ENCODE results near the gene PTPRN.
"Not testable (repeated sequence)": the region's sequence is repeated elsewhere in the genome, so short reads cannot be mapped to it uniquely, and the experiment has no call there.

The PTPRN gene

DNA sequence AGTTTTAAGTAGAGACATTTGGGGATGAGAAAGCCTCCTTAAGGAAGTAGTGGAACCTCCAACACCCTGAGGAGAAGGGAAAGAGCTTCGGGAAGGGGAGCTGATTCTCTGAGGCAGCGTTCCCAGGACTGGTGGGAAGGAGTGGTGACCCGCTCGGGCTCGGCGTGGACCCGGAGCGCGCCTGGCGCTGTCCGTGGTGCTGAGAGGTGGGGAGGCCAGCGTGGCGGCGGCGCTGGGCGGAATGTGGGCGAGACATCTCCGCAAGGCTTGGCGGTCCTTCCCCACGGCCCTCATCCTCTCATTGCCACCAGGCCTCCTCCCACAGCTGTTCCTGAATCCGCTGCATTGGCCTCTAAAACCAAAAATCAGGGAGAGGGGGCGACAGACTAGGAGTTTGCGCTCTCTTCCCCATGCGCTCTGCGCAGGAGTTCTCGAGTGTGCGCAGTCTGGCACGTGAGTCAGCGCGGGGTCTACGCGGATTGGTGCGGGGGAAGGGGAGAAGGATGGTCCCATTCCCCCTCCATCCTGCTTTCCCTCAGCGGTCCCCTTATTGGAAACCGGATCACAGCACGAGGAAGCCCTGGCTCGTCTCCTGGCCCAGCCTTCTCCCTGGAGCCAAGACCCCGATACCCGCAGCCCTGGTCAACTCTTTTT is 22.5 kb upstream of the PTPRN start:
- H3K4me1 ChIP-seq = no peaks in the 10 kb centered on the region
- no peaks in the 10 kb centered on the region for H3K36me3 ChIP-seq
- H3K4me3 ChIP-seq (ENCODE audit: low read depth, low read length) = no peak overlapping the region
- DNase-seq = no peak
- no peaks in the 10 kb centered on the region for H3K9me3 ChIP-seq
- H3K27me3 ChIP-seq = no peaks in the 10 kb centered on the region
- TF ChIP-seq, protein P1, sequence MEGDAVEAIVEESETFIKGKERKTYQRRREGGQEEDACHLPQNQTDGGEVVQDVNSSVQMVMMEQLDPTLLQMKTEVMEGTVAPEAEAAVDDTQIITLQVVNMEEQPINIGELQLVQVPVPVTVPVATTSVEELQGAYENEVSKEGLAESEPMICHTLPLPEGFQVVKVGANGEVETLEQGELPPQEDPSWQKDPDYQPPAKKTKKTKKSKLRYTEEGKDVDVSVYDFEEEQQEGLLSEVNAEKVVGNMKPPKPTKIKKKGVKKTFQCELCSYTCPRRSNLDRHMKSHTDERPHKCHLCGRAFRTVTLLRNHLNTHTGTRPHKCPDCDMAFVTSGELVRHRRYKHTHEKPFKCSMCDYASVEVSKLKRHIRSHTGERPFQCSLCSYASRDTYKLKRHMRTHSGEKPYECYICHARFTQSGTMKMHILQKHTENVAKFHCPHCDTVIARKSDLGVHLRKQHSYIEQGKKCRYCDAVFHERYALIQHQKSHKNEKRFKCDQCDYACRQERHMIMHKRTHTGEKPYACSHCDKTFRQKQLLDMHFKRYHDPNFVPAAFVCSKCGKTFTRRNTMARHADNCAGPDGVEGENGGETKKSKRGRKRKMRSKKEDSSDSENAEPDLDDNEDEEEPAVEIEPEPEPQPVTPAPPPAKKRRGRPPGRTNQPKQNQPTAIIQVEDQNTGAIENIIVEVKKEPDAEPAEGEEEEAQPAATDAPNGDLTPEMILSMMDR (IDR thresholded peaks at IDR 0.05; ENCODE audit: low read depth, low read length) = no peak

DNA sequence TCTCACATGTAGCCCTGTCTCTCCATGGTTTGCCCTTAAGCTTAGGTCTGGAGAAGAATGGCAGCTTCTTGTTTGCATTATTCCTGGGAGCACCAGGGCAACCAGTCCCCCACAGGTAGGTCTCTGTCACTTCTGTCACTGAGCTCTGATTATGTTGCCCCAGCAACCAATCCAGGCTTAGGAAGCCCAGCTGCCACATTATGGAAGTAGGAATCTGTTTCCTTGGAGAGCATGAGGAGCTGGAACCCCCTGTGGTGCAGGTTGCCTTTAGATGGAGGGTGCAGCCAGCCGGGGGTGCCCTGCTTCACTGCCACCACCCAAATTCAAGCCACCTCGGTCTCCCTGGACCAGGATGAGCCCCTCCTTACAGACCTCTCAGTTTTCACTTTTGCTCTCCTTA is 18.5 kb upstream of the PTPRN start:
- no peak for DNase-seq
- no peaks in the 10 kb centered on the region for H3K4me1 ChIP-seq
- no peaks in the 10 kb centered on the region for H3K9me3 ChIP-seq
- H3K4me3 ChIP-seq (ENCODE audit: low read depth, low read length) = no peak overlapping the region
- no peaks in the 10 kb centered on the region for H3K27me3 ChIP-seq
- TF ChIP-seq, protein P1 (IDR thresholded peaks at IDR 0.05; ENCODE audit: low read depth, low read length) = no peak
- H3K36me3 ChIP-seq = no peaks in the 10 kb centered on the region

DNA sequence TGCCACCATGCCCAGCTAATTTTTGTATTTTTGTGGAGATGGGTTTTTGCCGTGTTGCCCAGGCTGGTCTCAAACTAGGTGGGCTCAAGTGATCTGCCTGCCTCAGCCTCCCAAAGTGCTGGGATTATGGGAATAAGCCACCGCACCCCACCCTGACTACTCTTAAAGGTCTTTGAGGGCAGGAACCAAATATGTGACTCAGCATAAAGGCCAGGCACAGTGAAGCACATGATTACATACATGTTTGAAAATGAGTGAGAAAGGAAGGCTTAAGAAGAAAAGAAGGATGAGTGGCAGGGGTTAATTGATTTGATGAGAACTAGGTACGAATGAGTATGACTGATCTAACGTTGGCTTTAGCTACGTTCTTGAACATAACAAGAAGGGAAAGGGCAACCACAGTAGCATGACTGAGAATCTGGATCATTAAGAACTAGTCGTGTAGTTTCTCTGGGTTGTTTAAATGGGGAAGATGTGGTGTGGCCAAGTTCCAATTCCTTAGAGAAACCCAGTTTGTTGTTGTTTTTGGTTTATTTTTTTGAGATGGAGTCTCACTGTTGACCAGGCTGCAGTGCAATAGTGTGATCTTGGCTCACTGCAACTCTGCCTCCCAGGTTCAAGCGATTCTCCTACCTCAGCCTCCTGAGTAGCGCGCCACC is 16.6 kb upstream of the PTPRN start:
- Histone ChIP-seq H3K36me3 (no peaks in the 10 kb centered on the region), H3K4me3 (ENCODE audit: low read depth, low read length) (no peak overlapping the region), H3K9me3 (no peaks in the 10 kb centered on the region), H3K4me1 (no peaks in the 10 kb centered on the region), H3K27me3 (no peaks in the 10 kb centered on the region)
- DNase-seq = no peak
- TF ChIP-seq, protein P1 (IDR thresholded peaks at IDR 0.05; ENCODE audit: low read depth, low read length) = no peak

DNA sequence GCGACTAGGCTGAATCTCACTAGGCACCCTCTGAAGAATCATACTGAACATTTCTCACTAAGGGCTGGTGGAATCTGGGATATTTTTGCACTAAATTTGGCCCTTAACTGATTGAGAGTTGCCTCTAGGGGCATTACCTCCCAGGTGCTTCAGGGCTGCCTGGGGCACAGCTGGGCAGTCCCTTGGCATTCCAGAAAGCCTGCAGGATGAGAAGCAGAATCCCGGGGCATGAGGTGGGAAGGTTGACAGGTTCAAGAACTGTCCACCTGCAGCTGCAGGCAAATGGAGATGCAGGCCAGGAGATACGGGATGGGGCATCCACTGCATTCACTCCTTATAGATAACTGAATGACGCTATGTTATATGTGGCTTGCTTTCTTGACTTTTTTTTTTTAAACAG is 15.9 kb upstream of the PTPRN start:
- H3K4me1 ChIP-seq = no peaks in the 10 kb centered on the region
- H3K27me3 ChIP-seq = no peaks in the 10 kb centered on the region
- no peak overlapping the region for H3K4me3 ChIP-seq (ENCODE audit: low read depth, low read length)
- no peaks in the 10 kb centered on the region for H3K9me3 ChIP-seq
- no peaks in the 10 kb centered on the region for H3K36me3 ChIP-seq
- TF ChIP-seq, protein P1 (IDR thresholded peaks at IDR 0.05; ENCODE audit: low read depth, low read length) = no peak
- DNase-seq = no peak

DNA sequence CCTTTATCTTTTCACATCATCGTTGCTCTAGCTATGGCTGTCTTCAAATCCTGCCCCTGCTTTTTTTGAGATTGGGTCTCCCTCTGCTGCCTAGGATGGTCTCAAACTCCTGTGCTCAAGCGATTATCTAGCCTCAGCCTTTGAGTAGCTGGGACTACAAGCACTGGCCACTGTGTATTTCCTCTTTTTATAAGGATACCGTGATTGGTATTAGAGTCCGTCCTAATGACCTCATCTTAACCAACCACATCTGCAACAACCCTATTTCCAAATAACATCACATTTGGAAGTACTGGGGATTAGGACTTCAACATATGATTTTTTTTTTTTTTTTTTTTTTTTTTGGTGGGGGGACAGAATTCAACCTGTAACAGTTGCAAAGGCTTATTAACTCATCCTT is 14.2 kb upstream of the PTPRN start:
- H3K36me3 ChIP-seq = no peaks in the 10 kb centered on the region
- no peaks in the 10 kb centered on the region for H3K27me3 ChIP-seq
- TF ChIP-seq, protein P1 (IDR thresholded peaks at IDR 0.05; ENCODE audit: low read depth, low read length) = no peak
- no peak overlapping the region for H3K4me3 ChIP-seq (ENCODE audit: low read depth, low read length)
- H3K4me1 ChIP-seq = no peaks in the 10 kb centered on the region
- no peak for DNase-seq
- H3K9me3 ChIP-seq = no peaks in the 10 kb centered on the region

DNA sequence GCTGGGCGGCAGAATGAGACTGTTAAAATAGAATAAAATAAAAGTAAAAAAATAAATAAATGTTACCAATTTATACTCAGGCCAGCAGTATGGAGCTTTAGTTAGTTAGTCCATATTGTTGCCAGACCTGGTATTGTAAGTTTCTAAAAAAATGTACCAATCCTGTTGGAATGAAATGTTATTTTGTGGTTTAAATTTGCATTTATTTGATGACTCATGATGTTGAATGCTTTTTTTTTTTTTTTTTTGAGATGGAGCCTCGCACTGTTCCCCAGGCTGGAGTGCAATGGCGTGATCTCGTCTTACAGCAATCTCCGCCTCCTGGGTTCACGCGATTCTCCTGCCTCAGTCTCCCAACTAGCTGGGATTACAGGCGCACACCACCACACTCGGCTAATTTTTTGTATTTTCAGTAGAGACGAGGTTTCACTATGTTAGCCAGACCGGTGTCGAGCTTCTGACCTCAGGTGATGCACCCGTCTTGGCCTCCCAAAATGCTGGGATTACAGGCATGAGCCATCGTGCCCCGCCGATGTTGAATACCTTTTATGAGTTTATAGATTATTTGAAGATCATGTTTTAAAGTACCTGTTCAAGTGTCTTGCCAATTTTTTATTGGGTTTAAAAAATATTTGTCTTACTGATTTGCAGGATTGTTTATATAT is 5.7 kb upstream of the PTPRN start:
- Histone ChIP-seq H3K4me3 (ENCODE audit: low read depth, low read length) (no peak overlapping the region), H3K36me3 (no peaks in the 10 kb centered on the region), H3K4me1 (no peaks in the 10 kb centered on the region), H3K9me3 (no peaks in the 10 kb centered on the region), H3K27me3 (no peaks in the 10 kb centered on the region)
- TF ChIP-seq, protein P1 (IDR thresholded peaks at IDR 0.05; ENCODE audit: low read depth, low read length) = no peak
- no peak for DNase-seq

DNA sequence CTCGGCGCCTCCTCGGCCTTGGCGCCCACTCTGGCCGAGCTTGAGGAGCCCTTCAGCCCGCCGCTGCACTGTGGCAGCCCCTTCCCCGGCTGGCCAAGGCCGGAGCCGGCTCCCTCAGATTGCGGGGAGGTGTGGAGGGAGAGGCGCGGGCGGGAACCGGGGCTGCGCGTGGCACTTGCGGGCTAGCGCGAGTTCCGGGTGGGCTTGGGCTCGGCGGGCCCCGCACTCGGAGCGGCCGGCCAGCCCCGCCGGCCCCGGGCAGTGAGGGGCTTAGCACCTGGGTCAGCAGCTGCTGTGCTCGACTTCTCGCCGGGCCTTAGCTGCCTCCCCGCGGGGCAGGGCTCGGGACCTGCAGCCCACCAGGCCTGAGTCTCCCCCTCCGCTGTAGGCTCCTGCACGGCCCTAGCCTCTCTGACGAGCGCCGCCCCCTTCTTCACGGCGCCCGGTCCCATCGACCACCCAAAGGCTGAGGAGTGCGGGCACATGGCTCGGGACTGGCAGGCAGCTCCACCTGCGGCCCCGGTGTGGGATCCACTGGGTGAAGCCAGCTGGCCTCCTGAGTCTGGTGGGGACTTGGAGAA is 3.6 kb upstream of the PTPRN start:
- H3K9me3 ChIP-seq; H3K36me3 ChIP-seq; H3K4me1 ChIP-seq; H3K4me3 ChIP-seq (ENCODE audit: low read depth, low read length); H3K27me3 ChIP-seq; DNase-seq: not testable (repeated sequence)
